ENCODE measurements around the gene FAM107B.

FAM107B gene

GRCh38 chr10:14687340-14687739 lies 87.4 kb downstream of the FAM107B start (continued):
- TF ChIP-seq, protein P1, sequence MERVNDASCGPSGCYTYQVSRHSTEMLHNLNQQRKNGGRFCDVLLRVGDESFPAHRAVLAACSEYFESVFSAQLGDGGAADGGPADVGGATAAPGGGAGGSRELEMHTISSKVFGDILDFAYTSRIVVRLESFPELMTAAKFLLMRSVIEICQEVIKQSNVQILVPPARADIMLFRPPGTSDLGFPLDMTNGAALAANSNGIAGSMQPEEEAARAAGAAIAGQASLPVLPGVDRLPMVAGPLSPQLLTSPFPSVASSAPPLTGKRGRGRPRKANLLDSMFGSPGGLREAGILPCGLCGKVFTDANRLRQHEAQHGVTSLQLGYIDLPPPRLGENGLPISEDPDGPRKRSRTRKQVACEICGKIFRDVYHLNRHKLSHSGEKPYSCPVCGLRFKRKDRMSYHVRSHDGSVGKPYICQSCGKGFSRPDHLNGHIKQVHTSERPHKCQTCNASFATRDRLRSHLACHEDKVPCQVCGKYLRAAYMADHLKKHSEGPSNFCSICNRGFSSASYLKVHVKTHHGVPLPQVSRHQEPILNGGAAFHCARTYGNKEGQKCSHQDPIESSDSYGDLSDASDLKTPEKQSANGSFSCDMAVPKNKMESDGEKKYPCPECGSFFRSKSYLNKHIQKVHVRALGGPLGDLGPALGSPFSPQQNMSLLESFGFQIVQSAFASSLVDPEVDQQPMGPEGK (CRISPR knock-in tag; IDR thresholded peaks at IDR 0.05; ENCODE audit: borderline replicate concordance) = no peak

DNA sequence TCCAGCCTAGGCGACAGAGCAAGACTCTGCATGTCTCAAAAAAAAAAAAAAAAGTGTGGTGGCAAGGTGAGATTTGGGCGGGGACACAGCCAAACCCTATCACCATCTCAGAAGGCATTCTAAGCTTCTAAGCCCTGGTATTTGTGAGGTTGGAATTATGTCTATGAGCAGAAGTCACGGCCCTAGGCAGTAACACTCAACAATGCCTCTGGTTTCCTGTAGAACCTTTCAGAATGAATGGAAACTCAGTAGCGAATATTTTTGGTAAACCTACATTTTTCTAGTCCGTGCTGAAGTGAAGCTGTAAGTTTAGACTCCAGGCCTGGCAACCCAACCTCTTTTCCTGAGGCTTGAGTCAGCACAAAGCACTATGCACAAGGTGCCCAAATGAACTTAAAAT lies 88.3 kb downstream of the FAM107B start:
- TF ChIP-seq TOX (CRISPR knock-in tag; IDR thresholded peaks at IDR 0.05; ENCODE audit: borderline replicate concordance) (no peak), CSDC2 (CRISPR knock-in tag; IDR thresholded peaks at IDR 0.05) (no peak), TCF4 (CRISPR knock-in tag; IDR thresholded peaks at IDR 0.05; ENCODE audit: borderline replicate concordance) (no peak), ESRRG (CRISPR knock-in tag; IDR thresholded peaks at IDR 0.05) (no peak), PPARA (CRISPR knock-in tag; IDR thresholded peaks at IDR 0.05; ENCODE audit: borderline replicate concordance) (no peak)
- TF ChIP-seq, protein P1 (CRISPR knock-in tag; IDR thresholded peaks at IDR 0.05; ENCODE audit: borderline replicate concordance) = no peak
- no peak for ATAC-seq

GRCh38 chr10:14684354-14684753 lies 90.3 kb downstream of the FAM107B start:
- ATAC-seq = no peak
- TF ChIP-seq TOX (CRISPR knock-in tag; IDR thresholded peaks at IDR 0.05; ENCODE audit: borderline replicate concordance) = no peak
- TF ChIP-seq ISL1 (CRISPR knock-in tag; IDR thresholded peaks at IDR 0.05) = no peak
- TF ChIP-seq BACH2 (CRISPR knock-in tag; IDR thresholded peaks at IDR 0.05; ENCODE audit: borderline replicate concordance) = no peak
- no peak for TF ChIP-seq POU6F1 (CRISPR knock-in tag; IDR thresholded peaks at IDR 0.05; ENCODE audit: borderline replicate concordance, low read depth)
- no peak for TF ChIP-seq SNAI2 (CRISPR knock-in tag; IDR thresholded peaks at IDR 0.05)
- TF ChIP-seq OSR1 (CRISPR knock-in tag; IDR thresholded peaks at IDR 0.05) = no peak
- TF ChIP-seq ZFP30 (CRISPR knock-in tag; IDR thresholded peaks at IDR 0.05) = no peak
- TF ChIP-seq, protein P2, sequence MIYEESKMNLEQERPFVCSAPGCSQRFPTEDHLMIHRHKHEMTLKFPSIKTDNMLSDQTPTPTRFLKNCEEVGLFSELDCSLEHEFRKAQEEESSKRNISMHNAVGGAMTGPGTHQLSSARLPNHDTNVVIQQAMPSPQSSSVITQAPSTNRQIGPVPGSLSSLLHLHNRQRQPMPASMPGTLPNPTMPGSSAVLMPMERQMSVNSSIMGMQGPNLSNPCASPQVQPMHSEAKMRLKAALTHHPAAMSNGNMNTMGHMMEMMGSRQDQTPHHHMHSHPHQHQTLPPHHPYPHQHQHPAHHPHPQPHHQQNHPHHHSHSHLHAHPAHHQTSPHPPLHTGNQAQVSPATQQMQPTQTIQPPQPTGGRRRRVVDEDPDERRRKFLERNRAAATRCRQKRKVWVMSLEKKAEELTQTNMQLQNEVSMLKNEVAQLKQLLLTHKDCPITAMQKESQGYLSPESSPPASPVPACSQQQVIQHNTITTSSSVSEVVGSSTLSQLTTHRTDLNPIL (CRISPR knock-in tag; IDR thresholded peaks at IDR 0.05; ENCODE audit: low read depth) = no peak
- TF ChIP-seq ZNF8 (CRISPR knock-in tag; IDR thresholded peaks at IDR 0.05) = no peak
- TF ChIP-seq ZNF70 (CRISPR knock-in tag; IDR thresholded peaks at IDR 0.05) = no peak
- no peak for TF ChIP-seq ZC3H10 (CRISPR knock-in tag; IDR thresholded peaks at IDR 0.05)
- no peak for TF ChIP-seq TCF4 (CRISPR knock-in tag; IDR thresholded peaks at IDR 0.05; ENCODE audit: borderline replicate concordance)
- no peak for TF ChIP-seq RARB (CRISPR knock-in tag; IDR thresholded peaks at IDR 0.05)
- no peak for TF ChIP-seq ESRRG (CRISPR knock-in tag; IDR thresholded peaks at IDR 0.05)
- TF ChIP-seq, protein P1 (CRISPR knock-in tag; IDR thresholded peaks at IDR 0.05; ENCODE audit: borderline replicate concordance) = no peak
- no peak for TF ChIP-seq TSHZ2 (CRISPR knock-in tag; IDR thresholded peaks at IDR 0.05)
- TF ChIP-seq CSDC2 (CRISPR knock-in tag; IDR thresholded peaks at IDR 0.05) = no peak

Data from SK-N-SH treated with all-trans-retinoic acid at 6 μM for 48 hours (cell line).